Small intestine (tissue), 7 donors: Measurements from ENCODE around the gene SLC39A11. TPM values are rescaled to one million over a fixed set of nuclear protein-coding genes. Genes with fewer than 3 reads are reported as not detected.

Source experiments
- DNase-seq, 2 donors: peaks; one replicate each; pipeline versions ENCODE4 v3.0.0 to v3.0.0-alpha.2; 2013
- FAIRE-seq: peaks from 2 replicates; lab custom pipeline; 2012; peaks lifted over from hg19 to GRCh38; lab: Jason Lieb, UNC
- H3K27ac ChIP-seq, 3 donors: one replicate each; pipeline ENCODE4 v1.5.1; 2013; ENCODE audit warnings: low read length in 2 of 3, mild to moderate bottlenecking in 2 of 3, control low read depth in 1 of 3, inconsistent platforms in 1 of 3, low read depth in 1 of 3, moderate library complexity in 1 of 3
- H3K27me3 ChIP-seq, 3 donors: one replicate each; pipeline ENCODE4 v1.6.1; 2013; ENCODE audit warnings: low read length in 3 of 3, inconsistent platforms in 1 of 3; ENCODE audit not compliant: control insufficient read depth in 3 of 3, insufficient read depth in 3 of 3
- H3K36me3 ChIP-seq, 3 donors: one replicate each; pipeline ENCODE4 v1.6.1; 2013; ENCODE audit warnings: low read length in 3 of 3, inconsistent platforms in 1 of 3, low read depth in 1 of 3, mild to moderate bottlenecking in 1 of 3, moderate library complexity in 1 of 3; ENCODE audit not compliant: control insufficient read depth in 3 of 3, insufficient read depth in 2 of 3
- H3K4me1 ChIP-seq, 3 donors: one replicate each; pipeline ENCODE4 v1.6.1; 2013; ENCODE audit warnings: low read length in 2 of 3, inconsistent platforms in 1 of 3, low read depth in 1 of 3, mild to moderate bottlenecking in 1 of 3, moderate library complexity in 1 of 3; ENCODE audit not compliant: control insufficient read depth in 3 of 3, insufficient read depth in 2 of 3
- H3K4me3 ChIP-seq, 3 donors: one replicate each; pipeline ENCODE4 v1.5.1; 2013; ENCODE audit warnings: low read length in 3 of 3, control low read depth in 1 of 3, inconsistent platforms in 1 of 3, low read depth in 1 of 3, mild to moderate bottlenecking in 1 of 3, moderate library complexity in 1 of 3
- H3K9me3 ChIP-seq, 2 donors: one replicate each; pipeline ENCODE4 v1.6.1; 2013; ENCODE audit warnings: low read depth in 1 of 2, low read length in 1 of 2; ENCODE audit not compliant: control insufficient read depth in 2 of 2, insufficient read depth in 1 of 2
- WGBS, 3 donors: extraction: QIAGEN DNeasy Blood & Tissue Kit; methylation state at CpG; one replicate each; pipeline ENCODE4 v1.1.7; 2013; 5-methylcytosine and 5-hydroxymethylcytosine counted together
- polyA plus RNA-seq, 4 donors: library from polyadenylated mRNA; stranded (reverse) in 3 of 4; unstranded in 1 of 4; fragments of 200-250 nt in 3 of 4; fragments of 120-200 nt in 1 of 4; gene quantifications; one replicate each; pipeline versions ENCODE4 v1.2.1 to v1.2.3, GENCODE V29; 2013
- donor health status: healthy with polysubstance abuse.
- donor health status: control.
- donor health status: control.
- donor health status: Bipolar disorder and iron deficiency.
- donor health status: healthy.

Gene SLC39A11
- polyA plus RNA-seq, 4 donors, result 2.7 to 53.7 (median 11.3) TPM

- Histone ChIP-seq H3K4me1 (no peaks in the 10 kb centered on the region), H3K4me3 (no peak overlapping the region), H3K27ac (no peak overlapping the region), H3K9me3 (peaks cover 0 to 46% of the 10 kb centered on the region in 2 donors), H3K36me3 (peaks cover 0 to 3% (median 0%) of the 10 kb centered on the region in 3 donors), H3K27me3 (no peaks in the 10 kb centered on the region)
- FAIRE-seq (no peak), DNase-seq (no peak)
- WGBS, 3 donors, result 89 to 100% (median 98%) methylated on average over 1 of the region's 1 CpG
These were observed 216.1 kb downstream of the SLC39A11 start for GRCh38 chr17:72876413-72876812.

DNA sequence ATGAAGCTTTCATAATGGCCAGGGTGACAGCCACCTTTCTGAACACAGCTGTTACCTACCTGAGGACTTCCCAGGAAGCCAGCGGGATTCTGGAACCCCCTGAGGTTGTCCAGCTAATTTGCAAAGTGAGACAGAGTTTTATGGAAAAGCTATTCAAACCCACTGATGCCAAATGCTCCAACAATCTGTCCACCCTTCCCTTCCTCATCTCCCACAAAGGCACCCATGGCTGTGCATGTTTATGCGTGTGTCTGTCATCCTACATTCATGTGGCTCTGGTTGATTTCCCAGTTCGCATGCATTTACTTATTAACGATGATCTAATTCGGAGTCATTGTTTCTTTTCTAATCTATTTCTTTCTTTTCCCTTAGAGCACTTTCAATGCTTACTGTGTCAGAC, 217.1 kb downstream of the SLC39A11 start:
- Histone ChIP-seq H3K4me3 (no peak overlapping the region), H3K27me3 (no peaks in the 10 kb centered on the region), H3K9me3 (peaks cover 0 to 41% of the 10 kb centered on the region in 2 donors), H3K27ac (no peak overlapping the region), H3K36me3 (peaks cover 0 to 3% (median 0%) of the 10 kb centered on the region in 3 donors), H3K4me1 (no peaks in the 10 kb centered on the region)
- WGBS, 3 donors, result 76 to 79% (median 77%) methylated on average over 5 of the region's 5 CpGs
- DNase-seq (no peak), FAIRE-seq (no peak)

DNA sequence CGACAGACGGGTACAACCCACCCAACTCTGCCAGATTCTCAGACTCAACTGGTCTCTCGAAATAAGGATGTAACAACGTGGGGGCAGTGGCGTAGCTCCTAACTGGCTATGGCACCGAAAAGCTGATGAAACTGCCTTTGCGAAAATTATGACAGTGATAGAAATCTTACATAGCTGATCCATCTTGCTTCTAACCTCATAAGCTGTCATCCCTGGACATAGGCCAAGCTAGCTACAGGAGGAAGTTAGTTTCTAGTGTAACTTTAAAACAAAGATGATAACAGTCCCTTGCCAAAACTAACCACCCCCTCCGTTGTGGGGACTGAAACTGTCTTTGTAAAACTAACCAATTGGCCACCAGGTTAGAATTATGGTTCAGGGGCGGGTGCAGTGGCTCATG, 220.1 kb downstream of the SLC39A11 start:
- Histone ChIP-seq H3K27me3 (no peaks in the 10 kb centered on the region), H3K36me3 (no peaks in the 10 kb centered on the region), H3K9me3 (peaks cover 0 to 19% of the 10 kb centered on the region in 2 donors), H3K4me3 (no peak overlapping the region), H3K4me1 (no peaks in the 10 kb centered on the region), H3K27ac (no peak overlapping the region)
- no peak for DNase-seq
- 90 to 97% (median 91%) methylated on average over 9 of the region's 9 CpGs for WGBS, 3 donors
- FAIRE-seq, result no peak

- FAIRE-seq (no peak), DNase-seq (no peak)
- Histone ChIP-seq H3K4me1 (no peaks in the 10 kb centered on the region), H3K4me3 (no peak overlapping the region), H3K27me3 (no peaks in the 10 kb centered on the region), H3K9me3 (peaks cover 0 to 8% of the 10 kb centered on the region in 2 donors), H3K36me3 (no peaks in the 10 kb centered on the region), H3K27ac (no peak overlapping the region)
- 93 to 98% (median 96%) methylated on average over 6 of the region's 6 CpGs for WGBS, 3 donors
These were observed 222.0 kb downstream of the SLC39A11 start for GRCh38 chr17:72870367-72870985.

DNA sequence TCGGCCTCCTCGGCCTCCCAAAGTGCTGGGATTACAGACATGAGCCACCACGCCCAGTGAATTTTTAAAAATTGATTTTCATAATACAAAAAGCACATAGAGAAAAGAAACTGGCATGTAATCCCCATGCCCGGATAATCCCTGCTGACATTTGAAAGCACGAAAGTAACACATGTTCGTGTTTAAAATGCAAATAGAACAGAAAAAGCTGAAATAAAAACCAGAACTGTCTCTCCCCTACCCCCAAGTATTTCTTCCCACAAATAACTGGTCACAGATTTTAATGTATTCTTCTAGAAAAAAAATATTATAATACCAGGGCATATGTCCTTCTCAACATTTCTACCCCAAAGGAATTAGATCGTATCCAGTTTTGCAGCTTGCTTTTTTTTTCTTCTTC, 222.9 kb downstream of the SLC39A11 start:
- DNase-seq (no peak), FAIRE-seq (no peak)
- no peaks in the 10 kb centered on the region for H3K4me1 ChIP-seq
- 90 to 96% (median 94%) methylated on average over 7 of the region's 7 CpGs for WGBS, 3 donors
- H3K4me3 ChIP-seq, result no peak overlapping the region
- peaks cover 0 to 6% of the 10 kb centered on the region in 2 donors for H3K9me3 ChIP-seq
- H3K27me3 ChIP-seq, result no peaks in the 10 kb centered on the region
- no peaks in the 10 kb centered on the region for H3K36me3 ChIP-seq
- H3K27ac ChIP-seq, result no peak overlapping the region

DNA sequence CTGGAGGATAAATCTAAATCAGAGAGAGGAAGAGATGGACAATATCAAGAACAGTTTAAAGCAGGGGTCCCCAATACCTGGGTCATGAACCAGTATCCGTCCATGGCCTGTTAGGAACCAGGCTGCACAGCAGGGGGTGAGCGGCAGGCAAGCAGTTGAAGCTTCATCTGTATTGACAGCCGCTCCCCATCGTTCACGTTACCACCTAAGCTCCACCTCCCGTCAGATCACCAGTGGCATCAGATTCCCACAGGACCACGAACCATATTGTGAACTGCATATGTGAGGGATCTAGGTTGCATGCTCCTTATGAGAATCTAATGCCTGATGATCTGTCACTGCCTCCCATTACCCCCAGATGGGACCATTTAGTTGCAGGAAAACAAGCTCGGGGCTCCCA, 226.5 kb downstream of the SLC39A11 start:
- Histone ChIP-seq H3K4me3 (no peak overlapping the region), H3K27me3 (no peaks in the 10 kb centered on the region), H3K36me3 (no peaks in the 10 kb centered on the region), H3K4me1 (no peaks in the 10 kb centered on the region), H3K9me3 (peaks cover 0 to 6% of the 10 kb centered on the region in 2 donors), H3K27ac (no peak overlapping the region)
- no peak for FAIRE-seq
- DNase-seq, result no peak
- WGBS, 3 donors, result 94 to 98% (median 96%) methylated on average over 8 of the region's 8 CpGs

DNA sequence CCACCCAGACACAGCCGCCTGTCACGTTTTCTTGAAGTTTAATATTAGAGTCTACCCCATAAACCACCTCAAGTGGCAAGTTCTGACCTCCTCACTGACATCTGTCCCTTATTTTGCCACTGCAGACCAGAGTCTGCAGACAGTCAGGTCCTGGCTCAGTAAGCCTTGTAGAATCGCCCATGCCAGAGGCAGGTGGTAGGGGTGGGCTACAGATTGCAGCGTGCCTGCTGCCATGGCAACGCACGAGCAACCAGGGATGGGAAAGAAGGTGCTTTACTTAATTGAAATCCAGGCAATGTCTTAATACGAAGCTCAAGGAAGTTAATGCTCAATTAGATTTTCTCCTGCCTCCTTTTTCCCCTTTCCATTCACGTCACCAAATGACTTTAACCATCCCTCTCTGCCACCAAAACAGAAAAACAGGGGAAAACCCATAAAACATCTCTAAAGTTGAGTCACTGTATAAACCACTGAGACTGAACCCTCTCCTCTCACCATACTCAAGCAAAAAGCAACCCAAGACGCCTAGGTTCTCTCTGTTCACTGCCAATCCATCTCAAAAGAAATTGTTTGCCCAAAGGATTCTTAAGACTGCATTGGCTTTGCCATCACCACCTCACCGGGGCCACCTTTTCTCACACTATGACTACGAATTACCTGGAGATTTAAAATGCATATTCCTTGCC, 228.8 kb downstream of the SLC39A11 start:
- FAIRE-seq (no peak), DNase-seq (no peak)
- H3K4me1 ChIP-seq, result no peaks in the 10 kb centered on the region
- H3K4me3 ChIP-seq, result no peak overlapping the region
- H3K9me3 ChIP-seq, result peaks cover 0 to 9% of the 10 kb centered on the region in 2 donors
- no peaks in the 10 kb centered on the region for H3K36me3 ChIP-seq
- H3K27me3 ChIP-seq, result no peaks in the 10 kb centered on the region
- H3K27ac ChIP-seq, result no peak overlapping the region
- 83 to 92% (median 85%) methylated on average over 11 of the region's 11 CpGs for WGBS, 3 donors

GRCh38 chr17:72862276-72862999, 230.1 kb downstream of the SLC39A11 start:
- Histone ChIP-seq H3K9me3 (peaks cover 0 to 9% of the 10 kb centered on the region in 2 donors), H3K36me3 (no peaks in the 10 kb centered on the region), H3K27me3 (no peaks in the 10 kb centered on the region), H3K27ac (no peak overlapping the region), H3K4me3 (no peak overlapping the region), H3K4me1 (no peaks in the 10 kb centered on the region)
- no peak for FAIRE-seq
- 71 to 77% (median 73%) methylated on average over 7 of the region's 7 CpGs for WGBS, 3 donors
- DNase-seq, result no peak
